SK-N-MC (cell line): ENCODE results near the gene ARAF.

ENCODE experiments used
- EZH2 ChIP-seq: fragments of 200-600 bp; sonication (generic); IDR thresholded peaks from one replicate; pipeline ENCODE4 v1.6.1; 2017; ENCODE audit warnings: antibody characterized with exemption
- FOXP2 ChIP-seq: optimal IDR thresholded peaks from 2 replicates; pipeline ENCODE3; 2011; ENCODE audit warnings: mild to moderate bottlenecking, moderate library complexity; ENCODE audit not compliant: insufficient read depth; ENCODE audit errors: extremely low read length, control extremely low read depth
- POLR2AphosphoS5 ChIP-seq: IDR thresholded peaks from 2 replicates; pipeline ENCODE4 v1.6.1; 2012; ENCODE audit warnings: mild to moderate bottlenecking, low read depth, low read length, borderline replicate concordance

GRCh38 chrX:47572773-47573340, 11.9 kb downstream of the ARAF start:
- TF ChIP-seq POLR2AphosphoS5 (no peak), FOXP2 (no peak), EZH2 (no peak)
